ENCODE results near the gene TKT.

DNA sequence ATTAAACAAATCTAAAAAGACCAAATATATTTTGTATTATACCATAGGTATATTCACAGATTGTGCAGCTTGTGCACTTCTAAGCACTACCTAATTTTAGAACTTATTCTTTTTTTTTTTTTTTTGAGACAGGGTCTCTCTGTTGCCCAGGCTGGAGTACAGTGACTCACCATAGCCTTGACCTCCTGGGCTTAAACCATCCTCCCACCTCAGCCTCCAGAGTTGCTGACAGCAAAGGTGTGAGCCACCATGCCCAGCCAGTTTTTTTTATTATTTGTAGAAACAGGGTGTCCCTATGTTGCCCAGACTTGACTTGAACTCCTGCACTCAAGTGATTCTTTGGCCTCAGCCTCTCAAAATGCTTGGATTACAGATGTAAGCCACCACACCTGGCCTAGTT is 11.9 kb upstream of the TKT start:
- TF ChIP-seq, protein P1, sequence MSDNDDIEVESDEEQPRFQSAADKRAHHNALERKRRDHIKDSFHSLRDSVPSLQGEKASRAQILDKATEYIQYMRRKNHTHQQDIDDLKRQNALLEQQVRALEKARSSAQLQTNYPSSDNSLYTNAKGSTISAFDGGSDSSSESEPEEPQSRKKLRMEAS (IDR thresholded peaks at IDR 0.05; ENCODE audit: low read depth, low read length): no peak
- TF ChIP-seq, protein P2, sequence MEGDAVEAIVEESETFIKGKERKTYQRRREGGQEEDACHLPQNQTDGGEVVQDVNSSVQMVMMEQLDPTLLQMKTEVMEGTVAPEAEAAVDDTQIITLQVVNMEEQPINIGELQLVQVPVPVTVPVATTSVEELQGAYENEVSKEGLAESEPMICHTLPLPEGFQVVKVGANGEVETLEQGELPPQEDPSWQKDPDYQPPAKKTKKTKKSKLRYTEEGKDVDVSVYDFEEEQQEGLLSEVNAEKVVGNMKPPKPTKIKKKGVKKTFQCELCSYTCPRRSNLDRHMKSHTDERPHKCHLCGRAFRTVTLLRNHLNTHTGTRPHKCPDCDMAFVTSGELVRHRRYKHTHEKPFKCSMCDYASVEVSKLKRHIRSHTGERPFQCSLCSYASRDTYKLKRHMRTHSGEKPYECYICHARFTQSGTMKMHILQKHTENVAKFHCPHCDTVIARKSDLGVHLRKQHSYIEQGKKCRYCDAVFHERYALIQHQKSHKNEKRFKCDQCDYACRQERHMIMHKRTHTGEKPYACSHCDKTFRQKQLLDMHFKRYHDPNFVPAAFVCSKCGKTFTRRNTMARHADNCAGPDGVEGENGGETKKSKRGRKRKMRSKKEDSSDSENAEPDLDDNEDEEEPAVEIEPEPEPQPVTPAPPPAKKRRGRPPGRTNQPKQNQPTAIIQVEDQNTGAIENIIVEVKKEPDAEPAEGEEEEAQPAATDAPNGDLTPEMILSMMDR (IDR thresholded peaks at IDR 0.05; ENCODE audit: low read depth, low read length): no peak
- no peak for TF ChIP-seq POLR2A (IDR thresholded peaks at IDR 0.05; ENCODE audit: extremely low read depth, insufficient read length)
